Measurements from ENCODE around the gene DSG1. TPM values are rescaled to one million over a fixed set of nuclear protein-coding genes. Genes with fewer than 3 reads are reported as not detected.

The DSG1 gene
- total and polyA plus RNA-seq, 2 of the 13 experiments (the other 11 are each of a cell fraction or from before 2014, with no cell fraction given): 0.04 TPM; not detected in 1

DNA sequence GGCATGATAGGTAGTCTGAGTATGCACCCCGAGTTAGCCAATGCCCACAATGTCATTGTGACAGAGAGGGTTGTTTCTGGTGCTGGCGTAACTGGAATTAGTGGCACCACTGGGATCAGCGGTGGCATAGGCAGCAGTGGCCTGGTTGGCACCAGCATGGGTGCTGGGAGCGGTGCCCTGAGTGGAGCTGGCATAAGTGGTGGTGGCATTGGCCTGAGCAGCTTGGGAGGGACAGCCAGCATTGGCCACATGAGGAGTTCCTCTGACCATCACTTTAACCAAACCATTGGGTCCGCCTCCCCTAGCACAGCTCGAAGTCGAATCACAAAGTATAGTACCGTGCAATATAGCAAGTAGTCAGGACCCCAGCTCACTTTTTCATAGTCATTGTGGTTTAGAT, 37.0 kb downstream of the DSG1 start:
- Histone ChIP-seq H3K4me2 (ENCODE audit: low read depth, low read length) (no peak overlapping the region), H3K4me1 (ENCODE audit: insufficient read depth, low read length) (no peaks in the 10 kb centered on the region), H3K27me3 (ENCODE audit: control insufficient read depth in 1 of 2, insufficient read depth in 2 of 2, low read length in 2 of 2) (no peaks in the 10 kb centered on the region), H3K4me3 (replicated peaks in 1 of 3; ENCODE audit: insufficient read depth in 1 of 3, low read depth in 2 of 3, low read length in 3 of 3) (no peak overlapping the region), H3K9ac (ENCODE audit: insufficient read depth, low read depth, low read length) (no peak overlapping the region), H2AFZ (ENCODE audit: low read length) (no peak overlapping the region), H3K79me2 (ENCODE audit: insufficient read depth, low read length) (no peaks in the 10 kb centered on the region), H3K36me3 (replicated peaks in 1 of 2; ENCODE audit: control insufficient read depth in 1 of 2, insufficient read depth in 2 of 2, low read length in 2 of 2) (no peaks in the 10 kb centered on the region), H3K9me3 (ENCODE audit: low read length) (no peaks in the 10 kb centered on the region), H3K27ac (ENCODE audit: extremely low read length, insufficient read depth, low read length) (no peak overlapping the region), H4K20me1 (ENCODE audit: insufficient read depth, low read length) (no peaks in the 10 kb centered on the region)
- ChIA-PET CTCF (ENCODE audit: low intra/inter-chr PET ratio, low total read pairs) (no interaction called here), POLR2A (no interaction called here)
- TF ChIP-seq MXD1 (CRISPR knock-in tag; IDR thresholded peaks at IDR 0.05): no peak
- no peak for FAIRE-seq
- BruUV-seq (replicated peaks): no TSS peak
- WGBS (ENCODE audit: low lambda C conversion rate): 47% methylated on average over 6 of the region's 8 CpGs
- no peak for DNase-seq (ENCODE audit: low spot score)
- in situ Hi-C loops (cut with HindIII; ENCODE audit: extremely low pct_ligation_motif_present, low pct_unique_long_range_greater_than_20kb): no loop called here
- intact Hi-C loops (cut with micrococcal nuclease; ENCODE audit: unreplicated experiment): no loop called here
- no peak for ATAC-seq

DNA sequence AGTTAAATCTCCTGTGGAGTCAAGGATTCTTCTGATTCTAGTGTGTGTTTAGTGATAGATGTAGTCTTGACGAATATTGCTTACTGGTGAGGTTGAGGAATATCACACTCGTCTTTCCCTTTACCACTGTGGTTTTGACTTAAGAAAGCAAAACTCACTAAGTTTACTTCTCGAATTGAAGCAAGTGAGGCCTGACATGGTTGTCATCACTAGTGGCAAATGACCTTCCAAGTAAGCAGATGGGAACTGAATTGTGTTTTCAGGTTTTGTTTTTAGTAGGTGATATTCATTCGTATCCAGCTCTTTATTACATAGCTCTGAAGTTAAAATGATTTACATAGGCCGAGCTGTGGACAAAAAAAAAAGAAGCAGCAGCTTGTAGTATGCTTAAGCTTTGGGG, 38.1 kb downstream of the DSG1 start:
- no peaks in the 10 kb centered on the region for H3K79me2 ChIP-seq (ENCODE audit: insufficient read depth, low read length)
- no peak for FAIRE-seq
- no peak overlapping the region for H2AFZ ChIP-seq (ENCODE audit: low read length)
- CTCF ChIA-PET (ENCODE audit: low intra/inter-chr PET ratio, low total read pairs): no interaction called here
- no peaks in the 10 kb centered on the region for H3K27me3 ChIP-seq (ENCODE audit: control insufficient read depth in 1 of 2, insufficient read depth in 2 of 2, low read length in 2 of 2)
- H4K20me1 ChIP-seq (ENCODE audit: insufficient read depth, low read length): no peaks in the 10 kb centered on the region
- no peak overlapping the region for H3K27ac ChIP-seq (ENCODE audit: extremely low read length, insufficient read depth, low read length)
- no peak overlapping the region for H3K9ac ChIP-seq (ENCODE audit: insufficient read depth, low read depth, low read length)
- H3K36me3 ChIP-seq (replicated peaks in 1 of 2; ENCODE audit: control insufficient read depth in 1 of 2, insufficient read depth in 2 of 2, low read length in 2 of 2): no peaks in the 10 kb centered on the region
- H3K9me3 ChIP-seq (ENCODE audit: low read length): no peaks in the 10 kb centered on the region
- no peak for ATAC-seq
- POLR2A ChIA-PET: no interaction called here
- H3K4me1 ChIP-seq (ENCODE audit: insufficient read depth, low read length): no peaks in the 10 kb centered on the region
- no TSS peak for BruUV-seq (replicated peaks)
- no peak overlapping the region for H3K4me3 ChIP-seq (replicated peaks in 1 of 3; ENCODE audit: insufficient read depth in 1 of 3, low read depth in 2 of 3, low read length in 3 of 3)
- H3K4me2 ChIP-seq (ENCODE audit: low read depth, low read length): no peak overlapping the region
- WGBS (ENCODE audit: low lambda C conversion rate): 19% methylated on average over 5 of the region's 5 CpGs
- no peak for DNase-seq (ENCODE audit: low spot score)
- intact Hi-C loops (cut with micrococcal nuclease; ENCODE audit: unreplicated experiment): no loop called here
- TF ChIP-seq NCOA5 (CRISPR knock-in tag; IDR thresholded peaks at IDR 0.05): no peak
- TF ChIP-seq, protein P1, sequence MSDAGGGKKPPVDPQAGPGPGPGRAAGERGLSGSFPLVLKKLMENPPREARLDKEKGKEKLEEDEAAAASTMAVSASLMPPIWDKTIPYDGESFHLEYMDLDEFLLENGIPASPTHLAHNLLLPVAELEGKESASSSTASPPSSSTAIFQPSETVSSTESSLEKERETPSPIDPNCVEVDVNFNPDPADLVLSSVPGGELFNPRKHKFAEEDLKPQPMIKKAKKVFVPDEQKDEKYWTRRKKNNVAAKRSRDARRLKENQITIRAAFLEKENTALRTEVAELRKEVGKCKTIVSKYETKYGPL (CRISPR knock-in tag; IDR thresholded peaks at IDR 0.05): no peak
- in situ Hi-C loops (cut with HindIII; ENCODE audit: extremely low pct_ligation_motif_present, low pct_unique_long_range_greater_than_20kb): no loop called here
